ENCODE results near the gene STAT5B. TPM values are rescaled to one million over a fixed set of nuclear protein-coding genes. Genes with fewer than 3 reads are reported as not detected.

STAT5B gene
- total RNA-seq, 1 donor from 2014 or later = 46.8 TPM

DNA sequence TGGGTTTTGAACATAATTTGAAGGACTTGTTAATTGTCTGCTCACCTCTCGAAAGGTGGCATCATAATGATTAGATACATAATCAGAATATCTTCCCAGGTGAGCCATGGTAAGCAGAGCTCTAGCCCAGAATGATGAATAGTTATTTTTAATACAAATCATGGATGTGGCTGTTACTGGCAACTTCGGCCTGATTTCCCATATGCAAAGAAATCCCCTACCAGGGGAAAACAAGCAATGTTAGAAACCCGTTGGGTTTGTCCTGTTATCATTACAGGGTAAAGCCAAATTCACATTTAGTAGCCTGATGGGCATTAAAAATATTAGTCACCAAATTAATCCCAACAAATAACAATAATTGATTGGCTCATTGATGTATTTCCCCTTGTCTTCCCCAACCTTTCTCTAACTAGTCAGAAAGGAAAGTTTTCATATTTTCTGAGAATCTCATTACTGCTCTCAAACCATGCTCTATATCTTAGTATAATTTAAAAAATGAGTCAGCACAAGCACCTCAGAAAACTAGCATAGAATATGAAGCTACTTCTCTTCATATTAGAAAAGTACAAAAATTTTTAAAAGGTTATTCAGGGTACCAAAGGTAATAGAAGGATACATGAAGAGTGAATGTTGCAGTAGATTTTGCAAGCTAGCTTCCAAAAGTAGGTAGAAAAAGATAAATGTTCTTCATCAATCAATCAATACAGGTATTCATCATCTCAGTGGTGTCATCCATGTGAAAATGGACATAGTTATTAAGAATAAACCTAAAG lies 5.0 kb downstream of the STAT5B start:
- DNase-seq (ENCODE audit: low spot score, unreplicated experiment) = no peak
- H3K9me3 Mint-ChIP-seq (ENCODE audit: low read depth) = no peaks in the 10 kb centered on the region
- H3K4me3 Mint-ChIP-seq (ENCODE audit: low read depth) = no peak overlapping the region
- no peak overlapping the region for H3K27ac Mint-ChIP-seq
- no peaks in the 10 kb centered on the region for H3K36me3 Mint-ChIP-seq (ENCODE audit: insufficient read depth)
- no peaks in the 10 kb centered on the region for H3K27me3 Mint-ChIP-seq
- H3K4me1 Mint-ChIP-seq (ENCODE audit: low read depth) = peaks cover 13% of the 10 kb centered on the region
- TF ChIP-seq, protein P1, sequence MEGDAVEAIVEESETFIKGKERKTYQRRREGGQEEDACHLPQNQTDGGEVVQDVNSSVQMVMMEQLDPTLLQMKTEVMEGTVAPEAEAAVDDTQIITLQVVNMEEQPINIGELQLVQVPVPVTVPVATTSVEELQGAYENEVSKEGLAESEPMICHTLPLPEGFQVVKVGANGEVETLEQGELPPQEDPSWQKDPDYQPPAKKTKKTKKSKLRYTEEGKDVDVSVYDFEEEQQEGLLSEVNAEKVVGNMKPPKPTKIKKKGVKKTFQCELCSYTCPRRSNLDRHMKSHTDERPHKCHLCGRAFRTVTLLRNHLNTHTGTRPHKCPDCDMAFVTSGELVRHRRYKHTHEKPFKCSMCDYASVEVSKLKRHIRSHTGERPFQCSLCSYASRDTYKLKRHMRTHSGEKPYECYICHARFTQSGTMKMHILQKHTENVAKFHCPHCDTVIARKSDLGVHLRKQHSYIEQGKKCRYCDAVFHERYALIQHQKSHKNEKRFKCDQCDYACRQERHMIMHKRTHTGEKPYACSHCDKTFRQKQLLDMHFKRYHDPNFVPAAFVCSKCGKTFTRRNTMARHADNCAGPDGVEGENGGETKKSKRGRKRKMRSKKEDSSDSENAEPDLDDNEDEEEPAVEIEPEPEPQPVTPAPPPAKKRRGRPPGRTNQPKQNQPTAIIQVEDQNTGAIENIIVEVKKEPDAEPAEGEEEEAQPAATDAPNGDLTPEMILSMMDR (IDR thresholded peaks at IDR 0.05; ENCODE audit: unreplicated experiment) = no peak

DNA sequence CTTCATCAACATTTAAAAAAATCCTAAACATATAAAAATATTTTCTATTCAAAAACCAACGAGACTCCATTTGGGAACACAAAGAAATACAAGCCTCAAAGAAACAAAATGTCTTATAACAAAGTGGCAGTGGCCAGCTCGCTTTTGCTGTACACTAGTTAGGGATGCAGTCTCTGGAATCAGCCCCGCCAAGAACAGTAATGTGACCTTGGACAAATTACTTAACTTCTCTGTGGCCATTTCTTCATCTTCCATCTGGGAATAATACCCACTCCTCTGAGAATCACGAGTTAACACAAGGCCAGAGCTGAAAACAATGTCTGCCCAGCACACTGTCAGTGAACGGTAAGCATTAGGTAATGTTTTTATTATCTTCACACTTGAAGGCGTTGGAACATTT lies 5.6 kb downstream of the STAT5B start:
- Mint-ChIP-seq H3K27ac (no peak overlapping the region), H3K9me3 (ENCODE audit: low read depth) (no peaks in the 10 kb centered on the region), H3K4me3 (ENCODE audit: low read depth) (no peak overlapping the region), H3K36me3 (ENCODE audit: insufficient read depth) (no peaks in the 10 kb centered on the region), H3K27me3 (no peaks in the 10 kb centered on the region), H3K4me1 (ENCODE audit: low read depth) (peaks cover 13% of the 10 kb centered on the region)
- TF ChIP-seq, protein P1 (IDR thresholded peaks at IDR 0.05; ENCODE audit: unreplicated experiment) = no peak
- DNase-seq (ENCODE audit: low spot score, unreplicated experiment) = no peak

DNA sequence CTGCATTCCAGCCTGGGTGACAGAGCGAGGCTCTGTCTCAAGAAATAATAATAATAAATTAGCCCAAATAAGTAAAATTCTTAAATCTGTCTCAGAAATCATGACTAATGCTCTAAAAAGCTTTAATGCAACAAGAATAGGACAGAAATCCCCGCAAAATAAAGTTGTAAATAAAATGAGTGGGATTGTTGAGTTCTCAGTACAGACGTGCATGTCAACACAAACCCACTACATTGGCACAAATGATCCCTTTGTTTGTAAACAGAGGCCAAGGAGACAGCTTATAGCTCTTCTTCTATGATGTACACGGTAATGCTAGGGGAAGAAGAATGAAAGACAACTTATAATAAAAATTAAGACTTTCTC lies 6.0 kb downstream of the STAT5B start:
- H3K27me3 Mint-ChIP-seq = no peaks in the 10 kb centered on the region
- no peak for DNase-seq (ENCODE audit: low spot score, unreplicated experiment)
- H3K36me3 Mint-ChIP-seq (ENCODE audit: insufficient read depth) = peaks cover under 1% of the 10 kb centered on the region
- H3K9me3 Mint-ChIP-seq (ENCODE audit: low read depth) = no peaks in the 10 kb centered on the region
- TF ChIP-seq, protein P1 (IDR thresholded peaks at IDR 0.05; ENCODE audit: unreplicated experiment) = no peak
- peaks cover 10% of the 10 kb centered on the region for H3K4me1 Mint-ChIP-seq (ENCODE audit: low read depth)
- no peak overlapping the region for H3K27ac Mint-ChIP-seq
- H3K4me3 Mint-ChIP-seq (ENCODE audit: low read depth) = no peak overlapping the region

DNA sequence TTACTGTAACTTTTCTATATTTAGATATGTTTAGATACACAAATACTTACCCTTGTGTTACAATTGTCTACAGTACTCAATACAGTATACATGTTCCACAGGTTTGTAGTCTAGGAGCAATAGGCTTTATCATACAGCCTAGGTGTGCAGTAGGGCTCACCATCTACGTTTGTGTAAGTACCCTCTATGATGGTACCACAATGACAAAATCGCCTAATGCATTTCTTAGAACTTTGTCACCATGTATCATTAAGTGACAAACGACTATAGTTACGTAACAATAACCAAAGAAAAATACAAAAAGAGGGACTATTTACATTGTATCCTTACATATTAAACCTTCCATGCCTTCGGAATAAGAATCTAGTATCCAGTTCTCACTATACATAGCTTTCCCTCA lies 8.0 kb downstream of the STAT5B start:
- DNase-seq (ENCODE audit: low spot score, unreplicated experiment) = no peak
- H3K36me3 Mint-ChIP-seq (ENCODE audit: insufficient read depth) = peaks cover 1% of the 10 kb centered on the region
- H3K4me3 Mint-ChIP-seq (ENCODE audit: low read depth) = no peak overlapping the region
- no peaks in the 10 kb centered on the region for H3K27me3 Mint-ChIP-seq
- H3K9me3 Mint-ChIP-seq (ENCODE audit: low read depth) = no peaks in the 10 kb centered on the region
- no peaks in the 10 kb centered on the region for H3K4me1 Mint-ChIP-seq (ENCODE audit: low read depth)
- no peak overlapping the region for H3K27ac Mint-ChIP-seq
- TF ChIP-seq, protein P1 (IDR thresholded peaks at IDR 0.05; ENCODE audit: unreplicated experiment) = no peak

DNA sequence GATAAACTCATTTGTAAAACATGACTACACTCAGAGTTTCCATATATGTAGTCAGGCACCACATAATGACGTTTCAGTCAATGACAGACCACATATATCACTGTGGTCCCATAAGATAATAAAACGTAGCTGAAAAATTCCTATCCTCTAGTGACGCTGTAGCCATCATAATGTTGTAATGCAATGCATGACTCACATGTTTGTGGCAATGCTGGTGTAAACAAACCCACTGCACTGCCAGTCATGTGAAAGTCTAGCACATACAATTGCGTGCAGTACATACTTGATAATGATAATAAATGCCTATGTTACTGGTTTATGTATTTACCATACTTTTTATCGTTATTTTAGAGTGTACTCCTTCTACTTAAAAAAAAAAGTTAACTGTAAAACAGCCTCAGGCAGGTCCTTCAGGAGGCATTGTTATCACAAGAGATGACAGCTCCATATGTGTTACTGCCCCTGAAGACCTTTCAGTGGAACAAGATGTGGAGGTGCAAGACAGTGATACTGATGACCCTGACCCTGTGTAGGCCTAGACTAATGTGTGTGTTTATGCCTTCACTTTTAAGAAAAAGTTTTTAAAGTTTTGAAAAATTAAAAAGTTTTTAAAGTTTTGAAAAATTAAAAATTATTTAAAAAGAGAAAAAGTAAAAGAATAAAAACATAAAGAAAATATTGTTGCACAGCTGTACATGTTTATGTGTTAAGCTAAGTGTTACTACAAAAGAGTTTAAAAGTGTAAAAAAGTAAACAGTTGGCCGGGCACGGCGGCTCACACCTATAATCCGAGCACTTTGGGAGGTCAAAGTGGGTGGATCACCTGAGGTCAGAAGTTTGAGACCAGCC lies 9.0 kb downstream of the STAT5B start:
- H3K36me3 Mint-ChIP-seq (ENCODE audit: insufficient read depth) = peaks cover 1% of the 10 kb centered on the region
- no peaks in the 10 kb centered on the region for H3K9me3 Mint-ChIP-seq (ENCODE audit: low read depth)
- DNase-seq (ENCODE audit: low spot score, unreplicated experiment) = no peak
- no peaks in the 10 kb centered on the region for H3K27me3 Mint-ChIP-seq
- no peak overlapping the region for H3K4me3 Mint-ChIP-seq (ENCODE audit: low read depth)
- H3K27ac Mint-ChIP-seq = no peak overlapping the region
- TF ChIP-seq, protein P1 (IDR thresholded peaks at IDR 0.05; ENCODE audit: unreplicated experiment) = no peak
- no peaks in the 10 kb centered on the region for H3K4me1 Mint-ChIP-seq (ENCODE audit: low read depth)

Measured in progenitor cell of endocrine pancreas (in vitro differentiated cells).